ENCODE measurements around the gene THOP1.

The THOP1 gene

DNA sequence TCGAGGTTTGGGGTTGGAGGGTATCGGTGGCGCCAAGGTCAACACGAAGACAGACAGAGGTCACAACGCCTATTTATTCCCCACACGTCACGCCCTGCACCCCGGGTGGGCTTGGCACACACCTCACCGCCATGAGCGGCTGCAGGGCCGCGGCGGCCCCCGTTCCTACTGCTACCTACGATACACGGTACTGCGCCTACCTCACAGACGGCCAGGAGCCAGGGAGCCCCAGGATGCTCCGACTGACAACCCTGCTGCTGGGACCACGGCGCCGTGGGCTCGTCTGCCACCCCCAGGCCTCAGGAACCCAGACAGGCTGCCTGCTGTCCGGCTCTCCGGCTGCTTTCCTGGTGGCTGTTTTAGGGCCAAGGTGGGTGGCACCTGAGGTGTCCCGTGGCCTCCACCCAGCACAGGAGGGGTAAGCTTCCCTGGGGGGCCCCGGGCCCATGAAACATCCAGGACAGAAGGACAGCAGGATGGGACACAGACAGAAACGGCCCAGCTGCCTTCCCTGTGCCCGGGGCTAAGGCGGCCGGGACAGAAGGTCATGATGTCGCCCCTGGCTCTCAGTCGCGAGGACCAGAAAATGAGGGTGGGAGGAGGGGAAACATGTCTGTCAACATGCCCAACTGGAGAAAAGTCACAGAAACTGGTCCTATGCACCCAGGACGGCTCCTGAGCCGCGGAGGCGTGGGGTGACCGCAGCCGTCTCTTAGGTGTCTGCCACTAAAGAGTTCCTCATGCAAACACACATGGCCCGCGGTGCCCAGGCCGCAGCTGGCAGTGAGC, 30.4 kb upstream of the THOP1 start:
- Histone ChIP-seq H3K4me2 (ENCODE audit: low read length) (no peak overlapping the region), H3K9me2 (ENCODE audit: low read depth, low read length) (no peaks in the 10 kb centered on the region), H3K4me1 (ENCODE audit: insufficient read depth, low read length, severe bottlenecking) (no peaks in the 10 kb centered on the region), H3K9me3 (ENCODE audit: low read length) (no peaks in the 10 kb centered on the region), H3K79me2 (ENCODE audit: insufficient read depth, low read length) (no peaks in the 10 kb centered on the region), H3K9ac (ENCODE audit: low read length) (no peak overlapping the region), H3K27me3 (ENCODE audit: insufficient read depth, low read length) (no peaks in the 10 kb centered on the region), H3K4me3 (ENCODE audit: low read depth, low read length, poor library complexity, severe bottlenecking) (no peak overlapping the region), H4K20me1 (ENCODE audit: insufficient read depth, low read length) (no peaks in the 10 kb centered on the region), H3K27ac (ENCODE audit: low read depth, low read length, poor library complexity, severe bottlenecking) (no peak overlapping the region), H3F3A (ENCODE audit: insufficient read depth, low read length) (no peaks in the 10 kb centered on the region), H3K36me3 (ENCODE audit: insufficient read depth, low read length) (peaks cover 53% of the 10 kb centered on the region), H2AFZ (ENCODE audit: low read length) (no peak overlapping the region)
- TF ChIP-seq, protein P1, sequence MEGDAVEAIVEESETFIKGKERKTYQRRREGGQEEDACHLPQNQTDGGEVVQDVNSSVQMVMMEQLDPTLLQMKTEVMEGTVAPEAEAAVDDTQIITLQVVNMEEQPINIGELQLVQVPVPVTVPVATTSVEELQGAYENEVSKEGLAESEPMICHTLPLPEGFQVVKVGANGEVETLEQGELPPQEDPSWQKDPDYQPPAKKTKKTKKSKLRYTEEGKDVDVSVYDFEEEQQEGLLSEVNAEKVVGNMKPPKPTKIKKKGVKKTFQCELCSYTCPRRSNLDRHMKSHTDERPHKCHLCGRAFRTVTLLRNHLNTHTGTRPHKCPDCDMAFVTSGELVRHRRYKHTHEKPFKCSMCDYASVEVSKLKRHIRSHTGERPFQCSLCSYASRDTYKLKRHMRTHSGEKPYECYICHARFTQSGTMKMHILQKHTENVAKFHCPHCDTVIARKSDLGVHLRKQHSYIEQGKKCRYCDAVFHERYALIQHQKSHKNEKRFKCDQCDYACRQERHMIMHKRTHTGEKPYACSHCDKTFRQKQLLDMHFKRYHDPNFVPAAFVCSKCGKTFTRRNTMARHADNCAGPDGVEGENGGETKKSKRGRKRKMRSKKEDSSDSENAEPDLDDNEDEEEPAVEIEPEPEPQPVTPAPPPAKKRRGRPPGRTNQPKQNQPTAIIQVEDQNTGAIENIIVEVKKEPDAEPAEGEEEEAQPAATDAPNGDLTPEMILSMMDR (IDR thresholded peaks at IDR 0.05; ENCODE audit: low read length) = no peak
- no peak for TF ChIP-seq EZH2 (IDR thresholded peaks at IDR 0.05; ENCODE audit: borderline replicate concordance, low read length)

DNA sequence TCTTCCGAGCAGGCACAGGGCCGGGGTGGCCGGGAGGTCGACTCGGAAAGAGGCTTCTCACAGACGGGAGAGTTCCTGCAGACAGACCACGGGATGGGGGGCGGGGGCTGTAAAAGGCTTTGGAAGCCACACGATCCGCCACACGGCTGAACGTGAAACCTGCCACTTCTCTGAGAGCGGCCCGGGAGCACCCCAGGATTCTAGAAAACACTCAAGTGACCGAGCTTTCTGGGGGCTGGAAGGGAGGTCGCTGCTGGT, 29.9 kb upstream of the THOP1 start:
- H3K36me3 ChIP-seq (ENCODE audit: insufficient read depth, low read length) = peaks cover 53% of the 10 kb centered on the region

DNA sequence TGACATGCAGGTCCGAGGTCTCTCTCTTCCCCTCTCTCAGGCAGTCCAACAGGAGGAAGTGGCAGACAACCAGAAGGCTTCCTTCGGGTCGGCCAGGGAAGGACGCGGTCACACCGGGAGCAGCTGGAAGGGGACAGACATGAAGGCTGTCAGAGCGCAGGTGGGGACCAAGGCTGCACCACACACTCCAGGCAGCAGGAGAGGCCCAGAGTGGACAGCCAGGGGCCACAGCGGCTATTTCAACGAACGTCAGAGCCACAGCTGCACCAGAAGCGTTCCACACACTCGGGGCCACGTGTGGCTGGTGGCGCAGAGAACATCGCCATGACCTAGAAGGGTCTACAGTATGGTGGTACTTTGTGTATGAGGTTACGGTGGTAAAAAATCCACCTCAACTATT, 29.5 kb upstream of the THOP1 start:
- Histone ChIP-seq H3K4me2 (ENCODE audit: low read length) (no peak overlapping the region), H3K9me3 (ENCODE audit: low read length) (no peaks in the 10 kb centered on the region), H3K79me2 (ENCODE audit: insufficient read depth, low read length) (no peaks in the 10 kb centered on the region), H4K20me1 (ENCODE audit: insufficient read depth, low read length) (no peaks in the 10 kb centered on the region), H3K36me3 (ENCODE audit: insufficient read depth, low read length) (peaks cover 58% of the 10 kb centered on the region), H3F3A (ENCODE audit: insufficient read depth, low read length) (no peaks in the 10 kb centered on the region), H2AFZ (ENCODE audit: low read length) (no peak overlapping the region), H3K27me3 (ENCODE audit: insufficient read depth, low read length) (no peaks in the 10 kb centered on the region), H3K27ac (ENCODE audit: low read depth, low read length, poor library complexity, severe bottlenecking) (no peak overlapping the region), H3K4me1 (ENCODE audit: insufficient read depth, low read length, severe bottlenecking) (no peaks in the 10 kb centered on the region), H3K4me3 (ENCODE audit: low read depth, low read length, poor library complexity, severe bottlenecking) (no peak overlapping the region), H3K9ac (ENCODE audit: low read length) (no peak overlapping the region), H3K9me2 (ENCODE audit: low read depth, low read length) (no peaks in the 10 kb centered on the region)
- no peak for TF ChIP-seq EZH2 (IDR thresholded peaks at IDR 0.05; ENCODE audit: borderline replicate concordance, low read length)
- TF ChIP-seq, protein P1 (IDR thresholded peaks at IDR 0.05; ENCODE audit: low read length) = no peak

More for the DNA sequence above, 29.9 kb upstream of the THOP1 start:
- Histone ChIP-seq H3F3A (ENCODE audit: insufficient read depth, low read length) (no peaks in the 10 kb centered on the region), H3K4me2 (ENCODE audit: low read length) (no peak overlapping the region), H3K9ac (ENCODE audit: low read length) (no peak overlapping the region), H3K79me2 (ENCODE audit: insufficient read depth, low read length) (no peaks in the 10 kb centered on the region), H3K4me1 (ENCODE audit: insufficient read depth, low read length, severe bottlenecking) (no peaks in the 10 kb centered on the region), H3K9me2 (ENCODE audit: low read depth, low read length) (no peaks in the 10 kb centered on the region), H3K9me3 (ENCODE audit: low read length) (no peaks in the 10 kb centered on the region), H2AFZ (ENCODE audit: low read length) (no peak overlapping the region), H3K4me3 (ENCODE audit: low read depth, low read length, poor library complexity, severe bottlenecking) (no peak overlapping the region), H3K27ac (ENCODE audit: low read depth, low read length, poor library complexity, severe bottlenecking) (no peak overlapping the region), H4K20me1 (ENCODE audit: insufficient read depth, low read length) (no peaks in the 10 kb centered on the region), H3K27me3 (ENCODE audit: insufficient read depth, low read length) (no peaks in the 10 kb centered on the region)
- TF ChIP-seq, protein P1 (IDR thresholded peaks at IDR 0.05; ENCODE audit: low read length) = no peak
- no peak for TF ChIP-seq EZH2 (IDR thresholded peaks at IDR 0.05; ENCODE audit: borderline replicate concordance, low read length)
